ENCODE measurements around the gene EHBP1L1.

Gene EHBP1L1

DNA sequence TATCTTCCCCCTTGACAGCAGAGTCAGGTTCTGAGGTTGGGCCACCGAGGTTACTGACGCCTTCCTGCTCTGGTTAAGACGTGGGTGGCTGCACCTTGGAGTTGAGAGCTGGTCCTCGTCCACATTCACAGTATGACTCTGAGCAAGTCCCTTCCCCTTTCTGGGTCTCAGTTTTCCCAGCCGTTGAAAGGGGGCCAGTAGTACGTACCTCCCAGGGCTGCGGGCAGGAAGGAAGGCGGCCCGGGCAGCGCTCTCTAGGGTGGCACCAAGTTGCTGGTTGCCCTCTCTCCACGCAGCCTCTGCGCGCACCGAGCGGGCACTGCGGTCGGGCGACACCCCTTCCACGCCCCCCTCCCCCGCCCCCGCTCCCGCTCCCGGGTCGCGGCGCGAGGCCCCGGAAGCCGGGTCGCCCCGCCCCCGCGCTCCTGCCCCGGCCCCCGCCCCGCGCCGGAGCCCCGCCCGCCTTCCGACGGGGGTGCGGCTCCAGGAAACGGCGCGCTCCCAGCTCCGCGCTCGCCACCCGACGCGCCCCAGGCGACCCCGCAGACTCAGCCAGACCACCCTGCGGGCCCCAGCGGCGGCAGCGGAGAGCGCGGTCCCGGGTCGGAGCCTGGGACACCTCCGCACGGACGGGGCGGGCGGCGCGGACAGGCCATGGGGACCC is at the start of gene EHBP1L1:
TSS of gene EHBP1L1 (plus strand) at position 486 of the 664 bp plus-strand sequence. CDS start 250 bp downstream, outside the sequence.
- peak; percentile 87 for DNase-seq (ENCODE audit: low spot score)

DNA sequence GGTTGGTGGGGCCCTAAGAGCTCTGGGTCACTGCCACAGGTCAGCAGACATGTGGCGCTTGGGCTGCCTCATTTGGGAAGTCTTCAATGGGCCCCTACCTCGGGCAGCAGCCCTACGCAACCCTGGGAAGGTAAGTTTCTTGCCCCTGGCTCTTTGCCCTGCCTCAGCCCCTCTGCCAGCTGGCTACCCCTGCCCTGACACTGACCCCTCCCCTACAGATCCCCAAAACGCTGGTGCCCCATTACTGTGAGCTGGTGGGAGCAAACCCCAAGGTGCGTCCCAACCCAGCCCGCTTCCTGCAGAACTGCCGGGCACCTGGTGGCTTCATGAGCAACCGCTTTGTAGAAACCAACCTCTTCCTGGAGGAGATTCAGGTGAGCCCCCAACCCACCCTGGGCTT is 49.1 kb upstream of the EHBP1L1 start:
- DNase-seq (ENCODE audit: low spot score): no peak

DNA sequence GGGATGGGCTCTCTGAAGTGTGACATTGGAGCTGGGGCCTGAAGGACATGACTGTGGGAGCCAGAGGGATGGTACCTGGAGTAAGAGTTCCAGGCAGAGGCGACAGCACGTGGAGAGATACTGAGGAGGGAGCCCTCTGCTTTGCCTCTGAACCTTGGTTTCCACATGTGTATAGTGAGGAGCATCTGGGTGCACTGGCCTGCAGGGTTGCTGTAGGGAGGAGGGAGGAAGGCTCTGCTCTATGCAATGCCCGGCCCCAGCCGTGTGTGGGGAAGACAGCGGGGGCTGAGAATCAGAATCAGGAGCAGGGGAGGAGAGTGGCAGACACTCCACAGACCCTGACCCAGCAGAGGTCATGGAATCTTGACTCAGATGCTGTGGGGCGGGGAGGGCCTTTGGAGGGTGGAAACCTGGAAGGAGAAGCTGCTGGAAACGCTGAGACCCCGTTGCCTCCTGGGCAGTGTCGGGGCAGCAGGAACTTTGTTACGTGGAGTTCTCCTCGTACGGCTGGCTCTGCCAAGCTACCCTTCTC is 47.0 kb upstream of the EHBP1L1 start:
- no peak for DNase-seq (ENCODE audit: low spot score)

DNA sequence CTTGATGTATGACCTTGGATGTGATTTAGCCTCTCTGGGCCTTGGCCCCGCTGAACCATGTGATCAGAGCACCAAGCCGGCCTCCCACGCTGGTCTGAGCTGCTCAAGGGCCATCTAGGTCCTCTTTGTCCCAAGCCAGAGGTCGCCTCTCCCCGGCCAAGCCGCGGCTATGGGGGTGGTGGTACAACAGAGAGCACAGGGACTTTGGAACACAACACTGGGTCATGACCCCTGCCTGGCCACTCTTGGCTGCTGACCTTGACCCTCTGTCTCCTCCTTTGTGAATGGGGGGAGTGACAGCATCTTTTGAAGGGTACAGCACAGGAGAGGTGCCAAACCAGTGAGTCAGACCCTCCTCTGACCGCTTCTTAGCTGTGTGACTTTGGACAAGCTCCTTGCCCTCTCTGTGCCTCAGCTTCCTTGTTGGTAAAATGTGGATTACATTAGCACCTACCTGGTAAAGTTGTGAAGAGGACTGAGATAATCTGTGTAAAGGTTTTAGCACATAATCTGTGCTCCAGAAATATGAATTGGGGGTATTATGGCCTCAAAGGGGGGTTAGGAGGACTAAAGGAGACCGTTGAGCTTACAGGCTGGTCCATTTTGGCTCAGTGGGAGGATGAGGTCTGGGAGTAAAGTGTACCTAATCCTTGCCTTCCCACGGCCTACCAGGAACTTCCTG is 46.2 kb upstream of the EHBP1L1 start:
- DNase-seq (ENCODE audit: low spot score): no peak

DNA sequence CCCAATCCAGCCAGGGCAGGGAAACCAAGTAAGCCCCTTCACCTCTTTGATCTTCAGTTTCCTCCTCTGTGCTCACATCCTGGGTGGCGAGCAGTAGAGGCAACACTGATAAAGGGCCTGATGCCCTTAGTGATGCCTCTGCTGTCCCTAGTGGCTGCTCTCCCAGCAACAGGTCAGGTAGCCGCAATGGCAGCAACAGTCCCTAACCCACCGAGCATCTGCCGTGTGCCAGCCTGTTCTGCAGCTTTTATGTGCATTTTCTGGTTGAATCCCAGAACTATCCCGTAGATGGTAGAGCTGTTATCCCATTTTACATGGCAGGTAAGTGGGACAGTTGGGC is 45.7 kb upstream of the EHBP1L1 start:
- no peak for DNase-seq (ENCODE audit: low spot score)

DNA sequence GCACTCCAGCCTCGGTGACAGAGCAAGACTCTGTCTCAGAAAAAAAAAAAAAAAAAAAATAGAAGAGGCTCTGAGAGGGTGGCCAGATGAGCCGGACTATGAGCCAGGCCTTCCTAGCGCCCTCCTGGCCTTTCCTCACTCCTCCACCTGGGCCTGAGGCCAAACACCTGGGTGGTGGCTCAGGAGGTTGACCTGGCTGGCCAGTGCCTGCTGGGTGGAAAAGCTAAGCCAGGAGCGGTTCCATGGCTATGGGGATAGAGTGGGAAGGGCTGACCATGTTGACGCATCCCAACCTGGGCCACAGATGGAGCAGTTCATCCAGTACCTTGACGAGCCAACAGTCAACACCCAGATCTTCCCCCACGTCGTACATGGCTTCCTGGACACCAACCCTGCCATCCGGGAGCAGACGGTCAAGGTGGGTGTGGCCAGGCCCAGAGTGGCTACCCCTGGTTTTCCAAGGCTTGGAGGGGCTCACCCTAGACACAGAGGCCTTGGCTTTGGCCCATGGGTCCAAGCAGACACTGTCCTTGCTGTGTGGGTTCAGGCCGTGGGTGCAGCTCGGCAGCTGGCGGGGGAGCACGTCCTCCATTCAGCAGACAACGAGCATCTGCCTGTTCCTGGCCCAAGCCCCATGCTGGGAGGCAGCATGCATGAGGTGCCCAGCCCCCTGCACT is 43.3 kb upstream of the EHBP1L1 start:
- no peak for DNase-seq (ENCODE audit: low spot score)

DNA sequence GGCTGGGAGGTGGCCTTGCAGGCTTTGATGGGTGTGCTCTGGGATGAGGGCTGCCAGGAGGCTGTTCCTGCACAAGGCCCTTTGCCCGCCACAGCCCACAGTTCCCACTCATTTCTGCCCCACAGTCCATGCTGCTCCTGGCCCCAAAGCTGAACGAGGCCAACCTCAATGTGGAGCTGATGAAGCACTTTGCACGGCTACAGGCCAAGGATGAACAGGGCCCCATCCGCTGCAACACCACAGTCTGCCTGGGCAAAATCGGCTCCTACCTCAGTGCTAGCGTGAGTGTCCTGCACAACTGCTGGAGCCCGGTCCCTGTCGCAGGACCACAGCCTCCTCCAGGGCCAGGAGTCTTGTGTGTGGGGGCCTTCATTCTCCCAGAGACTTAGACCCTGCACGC is 40.8 kb upstream of the EHBP1L1 start:
- DNase-seq (ENCODE audit: low spot score): no peak

DNA sequence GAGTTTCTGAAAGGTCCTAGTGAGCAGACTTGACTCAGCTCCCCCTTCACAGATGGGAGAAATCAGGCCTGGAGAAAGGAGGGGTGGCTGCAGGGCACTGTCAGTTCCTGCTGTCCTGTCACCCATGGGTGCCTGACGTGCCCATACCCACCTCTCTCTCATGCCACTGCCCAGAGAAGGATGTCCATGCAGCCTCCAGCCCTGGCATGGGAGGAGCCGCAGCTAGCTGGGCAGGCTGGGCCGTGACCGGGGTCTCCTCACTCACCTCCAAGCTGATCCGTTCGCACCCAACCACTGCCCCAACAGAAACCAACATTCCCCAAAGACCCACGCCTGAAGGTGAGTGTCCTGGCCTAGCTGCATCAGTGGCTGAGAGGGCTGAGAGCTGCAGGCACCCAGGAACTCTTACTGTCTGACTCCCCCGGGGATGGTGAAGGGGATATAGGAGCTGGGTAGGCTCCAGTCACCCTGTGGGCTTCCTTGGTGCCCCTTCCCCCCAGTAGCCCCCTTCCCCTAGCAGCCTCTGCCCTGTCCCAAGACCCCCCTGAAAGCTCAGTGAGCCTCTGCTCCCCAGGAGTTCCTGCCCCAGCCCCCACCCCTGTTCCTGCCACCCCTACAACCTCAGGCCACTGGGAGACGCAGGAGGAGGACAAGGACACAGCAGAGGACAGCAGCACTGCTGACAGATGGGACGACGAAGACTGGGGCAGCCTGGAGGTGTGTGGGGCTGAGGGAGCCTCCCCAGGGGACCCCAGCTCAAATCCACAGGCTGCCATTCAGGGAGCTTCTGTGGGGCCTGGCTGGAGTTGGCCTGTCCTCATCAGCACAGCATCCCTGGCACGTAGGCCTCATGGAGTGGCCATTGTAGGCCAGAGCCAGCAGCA is 39.2 kb upstream of the EHBP1L1 start:
- no peak for DNase-seq (ENCODE audit: low spot score)

DNA sequence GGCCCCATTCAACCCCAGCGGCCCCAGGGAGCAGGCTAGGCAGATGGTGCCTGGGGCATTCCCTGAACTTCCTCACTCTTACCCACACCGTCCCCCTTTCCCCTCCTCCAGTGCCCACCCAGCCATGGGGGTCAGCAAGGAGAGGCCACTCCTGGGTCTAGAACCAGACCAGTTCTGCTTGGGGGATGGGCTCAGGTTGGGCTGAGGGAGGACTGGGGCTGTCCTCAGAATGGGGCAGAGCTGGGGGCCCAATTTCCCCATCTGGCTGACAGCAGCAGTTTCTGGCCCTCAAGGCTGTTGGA is 38.6 kb upstream of the EHBP1L1 start:
- no peak for DNase-seq (ENCODE audit: low spot score)

DNA sequence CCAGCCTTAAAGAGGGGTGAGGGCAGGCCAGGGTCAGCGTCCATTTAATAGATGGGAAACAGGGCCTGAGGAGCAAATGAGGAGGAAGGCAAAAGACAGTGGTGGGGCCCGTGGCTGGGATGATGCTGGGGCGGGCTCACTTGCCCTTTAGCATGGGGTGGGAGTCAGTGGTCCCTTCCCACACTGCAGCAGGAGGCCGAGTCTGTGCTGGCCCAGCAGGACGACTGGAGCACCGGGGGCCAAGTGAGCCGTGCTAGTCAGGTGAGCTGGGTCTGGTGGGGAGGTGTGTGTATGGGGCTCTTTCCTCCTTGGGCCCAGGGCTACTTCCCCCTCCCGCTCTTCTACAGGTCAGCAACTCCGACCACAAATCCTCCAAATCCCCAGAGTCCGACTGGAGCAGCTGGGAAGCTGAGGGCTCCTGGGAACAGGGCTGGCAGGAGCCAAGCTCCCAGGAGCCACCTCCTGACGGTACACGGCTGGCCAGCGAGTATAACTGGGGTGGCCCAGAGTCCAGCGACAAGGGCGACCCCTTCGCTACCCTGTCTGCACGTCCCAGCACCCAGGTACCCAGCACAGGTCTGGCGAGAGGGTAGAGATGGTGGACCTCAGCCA is 38.1 kb upstream of the EHBP1L1 start:
- DNase-seq (ENCODE audit: low spot score): no peak

DNA sequence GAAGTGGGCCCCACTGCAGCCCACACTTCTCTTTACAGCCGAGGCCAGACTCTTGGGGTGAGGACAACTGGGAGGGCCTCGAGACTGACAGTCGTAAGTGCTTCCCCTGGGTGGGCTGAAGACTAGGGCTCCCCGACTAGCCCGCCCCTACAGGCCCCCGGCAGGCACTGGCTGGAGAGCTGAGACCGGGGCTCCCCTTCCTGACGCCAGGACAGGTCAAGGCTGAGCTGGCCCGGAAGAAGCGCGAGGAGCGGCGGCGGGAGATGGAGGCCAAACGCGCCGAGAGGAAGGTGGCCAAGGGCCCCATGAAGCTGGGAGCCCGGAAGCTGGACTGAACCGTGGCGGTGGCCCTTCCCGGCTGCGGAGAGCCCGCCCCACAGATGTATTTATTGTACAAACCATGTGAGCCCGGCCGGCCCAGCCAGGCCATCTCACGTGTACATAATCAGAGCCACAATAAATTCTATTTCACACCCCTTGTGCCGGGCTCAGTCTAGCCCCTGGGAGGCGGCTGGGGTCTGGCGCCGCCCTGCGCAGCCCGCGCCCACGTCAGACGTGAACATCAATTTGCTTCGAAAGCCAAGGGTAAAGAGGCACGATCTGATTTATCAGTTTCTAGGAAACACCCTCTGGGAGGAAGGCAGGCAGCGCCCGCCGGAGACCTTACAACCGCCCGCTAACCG is 37.5 kb upstream of the EHBP1L1 start:
- no peak for DNase-seq (ENCODE audit: low spot score)

DNA sequence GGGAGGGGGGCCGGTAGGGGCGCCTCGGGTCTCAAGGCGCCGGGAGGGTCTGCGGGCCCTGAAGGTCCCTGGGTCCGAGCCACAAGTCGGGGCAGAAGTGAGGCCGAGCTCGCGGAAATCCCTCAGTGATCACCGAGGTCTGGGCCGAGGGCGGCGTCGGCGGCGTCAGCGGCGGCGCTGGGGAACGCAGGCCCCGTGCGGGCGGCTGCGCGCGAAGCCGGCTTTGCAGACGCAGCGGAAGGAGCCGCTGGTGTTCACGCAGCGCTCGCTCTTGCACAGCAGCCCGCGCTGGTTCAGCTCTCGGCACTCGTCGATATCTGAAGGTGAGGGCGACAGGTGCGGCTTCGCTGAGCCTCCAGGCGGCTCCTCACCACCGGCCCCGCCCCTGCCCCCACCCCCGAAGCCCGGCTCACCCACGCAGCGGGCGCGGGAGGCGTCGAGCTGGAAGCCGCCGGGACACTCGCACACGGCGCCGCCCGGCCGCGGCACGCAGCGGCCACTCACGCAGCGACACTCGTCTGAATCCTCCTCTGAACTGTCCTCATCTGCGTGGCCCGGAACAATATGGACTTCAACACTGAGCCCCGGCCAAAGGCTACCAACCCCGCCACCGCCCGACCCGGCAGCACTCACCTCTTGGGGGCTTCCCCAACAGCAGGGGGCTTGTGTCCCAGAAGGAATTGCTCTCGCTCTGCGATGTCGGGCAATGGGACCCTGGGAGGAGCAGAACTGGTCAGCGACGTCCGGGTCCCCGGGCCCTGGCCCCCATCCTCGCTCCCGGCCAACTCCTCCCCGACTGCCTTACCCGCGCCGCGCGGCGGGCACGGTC is 36.7 kb upstream of the EHBP1L1 start:
- no peak for DNase-seq (ENCODE audit: low spot score)

DNA sequence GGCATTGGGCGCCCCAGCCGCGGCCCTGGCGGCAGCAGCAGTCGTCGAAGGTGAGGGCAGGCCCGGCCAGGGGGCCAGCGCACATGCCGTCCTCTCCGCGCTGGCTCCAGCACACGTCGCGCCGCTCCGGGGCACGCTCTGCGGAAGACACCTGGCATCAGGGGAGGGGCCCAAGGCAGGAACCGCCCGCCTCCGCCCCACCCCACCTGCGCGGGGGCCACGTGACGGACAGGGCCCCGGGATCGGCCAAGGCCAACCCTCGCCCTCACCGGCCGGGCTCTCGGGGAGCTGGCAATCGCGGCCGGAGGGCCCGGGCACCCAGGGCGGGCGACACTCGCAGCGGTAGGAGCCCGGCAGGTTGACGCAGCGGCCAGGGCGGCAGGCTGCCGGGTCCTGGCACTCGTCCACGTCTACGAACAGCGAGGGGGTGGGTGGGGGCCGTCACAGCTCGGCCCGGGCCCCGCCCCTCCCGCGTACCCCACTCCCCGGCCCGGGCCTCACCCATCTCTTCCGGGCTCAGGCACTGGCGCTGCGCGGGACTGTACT is 36.0 kb upstream of the EHBP1L1 start:
- no peak for DNase-seq (ENCODE audit: low spot score)

DNA sequence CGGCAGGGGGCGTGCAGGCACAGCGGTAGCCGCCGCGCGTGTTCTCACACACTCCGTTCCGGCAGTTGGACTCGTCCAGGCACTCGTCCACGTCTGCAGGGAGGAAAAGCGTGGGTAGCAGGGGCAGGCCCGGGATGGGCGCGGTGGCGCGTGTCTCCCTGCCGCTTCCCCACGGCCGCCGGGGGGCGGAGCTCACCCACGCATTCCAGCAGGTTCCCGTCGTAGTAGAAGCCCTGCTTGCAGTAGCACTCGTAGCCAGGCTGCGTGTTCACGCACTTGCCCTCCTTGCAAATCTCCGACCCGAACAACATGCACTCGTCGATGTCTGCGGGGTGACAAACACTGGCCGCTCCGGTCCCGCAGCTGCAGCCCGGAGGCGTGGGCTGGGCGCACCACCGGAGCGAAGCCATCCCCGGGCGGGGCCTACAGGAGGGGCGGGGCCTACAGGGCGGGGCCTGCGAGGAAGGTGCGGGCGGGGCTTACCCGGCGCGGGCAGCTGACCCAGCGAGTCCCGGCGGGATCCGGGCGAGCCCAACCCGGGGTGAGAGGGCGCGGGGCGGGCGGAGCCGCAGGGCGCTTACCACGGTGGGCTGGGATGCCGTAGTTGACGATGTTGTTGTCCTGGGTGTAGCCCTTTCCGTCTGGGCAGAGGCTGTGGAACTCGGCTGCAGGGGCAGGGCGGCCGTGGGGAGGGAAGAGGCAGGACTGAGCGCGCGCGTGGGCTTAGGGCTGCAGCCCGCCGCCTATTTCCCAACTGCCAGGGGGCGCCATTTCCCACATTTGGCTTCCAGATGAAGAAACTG is 35.4 kb upstream of the EHBP1L1 start:
- DNase-seq (ENCODE audit: low spot score): peak; percentile 92

DNA sequence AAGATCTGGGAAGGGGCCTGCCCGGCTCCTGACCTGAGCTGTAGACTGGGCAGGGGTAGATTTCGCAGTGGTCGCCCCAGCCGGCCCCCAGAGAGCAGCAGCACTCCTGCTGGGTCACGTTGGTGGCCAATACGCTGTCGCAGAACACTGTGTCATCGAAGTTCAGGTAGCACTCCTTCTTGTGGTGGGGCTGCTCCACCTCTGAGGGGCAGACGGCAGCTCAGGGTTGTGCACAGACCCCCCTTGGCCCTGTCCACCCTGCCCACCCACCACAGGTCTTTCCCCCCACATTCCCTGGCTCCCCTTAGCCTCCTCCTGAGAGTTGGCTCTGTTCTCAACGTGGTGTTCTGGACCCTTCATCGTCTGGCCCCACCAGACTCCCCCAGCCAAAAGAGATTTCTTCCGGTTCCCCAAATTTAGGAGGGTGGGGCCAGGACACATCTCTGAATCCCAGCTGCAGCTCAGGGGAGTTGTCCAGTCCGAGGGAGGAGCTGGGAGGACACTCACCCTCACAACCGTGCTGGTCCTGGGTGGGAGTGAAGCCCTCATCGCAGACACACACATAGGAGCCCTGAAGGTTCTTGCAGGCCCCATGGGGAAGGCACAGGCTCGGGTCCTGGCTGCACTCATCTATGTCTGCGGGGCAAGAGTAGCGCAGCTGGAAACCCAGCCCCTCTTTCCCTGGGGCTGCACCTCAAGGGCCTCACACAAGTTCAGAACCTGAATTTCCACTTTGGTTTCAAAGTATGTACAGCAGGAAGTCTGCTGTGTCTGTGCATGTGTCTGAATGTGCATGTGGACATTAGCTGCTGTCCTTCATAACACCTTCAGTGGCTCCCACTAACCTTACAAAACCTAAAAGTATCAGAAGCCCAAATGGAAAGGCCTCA is 34.5 kb upstream of the EHBP1L1 start:
- no peak for DNase-seq (ENCODE audit: low spot score)

DNA sequence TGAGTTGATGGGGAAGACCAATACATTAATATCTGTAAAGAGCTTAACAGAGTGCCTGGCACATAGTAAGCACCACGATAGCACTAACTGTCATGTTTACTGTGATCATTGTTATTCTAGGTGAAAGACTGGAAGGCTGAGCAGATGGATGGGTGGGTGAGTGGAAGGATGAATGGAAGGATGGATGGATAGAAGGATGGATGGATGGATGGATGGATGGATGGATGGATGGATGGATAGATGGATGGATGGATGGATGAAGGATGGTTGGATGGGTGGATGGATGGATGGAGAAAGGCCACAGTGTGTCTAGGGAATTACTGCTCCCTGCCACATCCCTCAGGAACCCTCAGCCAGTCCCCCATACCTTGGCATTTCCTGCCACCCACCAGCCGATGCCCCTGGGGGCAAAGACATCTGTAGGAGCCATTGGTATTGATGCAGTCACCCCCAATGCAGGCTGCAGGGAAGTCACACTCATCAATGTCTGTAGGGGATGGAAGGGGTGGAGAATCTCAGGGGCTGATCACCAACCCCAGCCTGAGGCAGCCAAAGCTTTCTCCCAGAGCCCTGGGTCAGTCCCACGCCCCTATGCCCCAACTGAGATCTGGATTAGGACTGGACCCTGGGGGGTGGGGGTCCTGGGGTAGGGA is 33.0 kb upstream of the EHBP1L1 start:
- no peak for DNase-seq (ENCODE audit: low spot score)

DNA sequence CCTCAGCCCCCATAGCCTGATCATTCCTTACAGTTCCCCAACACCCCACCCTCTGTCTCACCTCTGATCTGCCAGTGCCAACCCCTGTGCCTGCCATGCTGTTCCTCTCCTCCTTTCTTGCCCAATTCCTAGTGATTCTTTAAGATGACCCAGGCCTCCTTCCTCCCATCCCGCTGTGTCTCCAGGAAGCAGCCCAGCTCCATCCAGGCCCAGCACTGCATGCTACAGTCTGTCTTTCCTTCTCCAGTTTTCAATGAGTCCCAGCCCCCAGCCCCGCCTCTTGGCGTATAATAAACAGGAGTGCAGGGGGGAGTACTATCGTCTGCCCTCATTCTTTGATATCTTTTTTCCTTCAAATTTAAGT is 30.0 kb upstream of the EHBP1L1 start:
- DNase-seq (ENCODE audit: low spot score): no peak
